HL-60/S4 (cell line): ENCODE measurements around the gene STK32C.

Source experiments
- in situ Hi-C: fragments of 300-500 bp; cut with MboI; formaldehyde crosslinking; loops from 2 replicates; pipeline ENCODE4 v1.14.3; 2022; ENCODE audit warnings: low sequenced_read_pairs

Gene STK32C

DNA sequence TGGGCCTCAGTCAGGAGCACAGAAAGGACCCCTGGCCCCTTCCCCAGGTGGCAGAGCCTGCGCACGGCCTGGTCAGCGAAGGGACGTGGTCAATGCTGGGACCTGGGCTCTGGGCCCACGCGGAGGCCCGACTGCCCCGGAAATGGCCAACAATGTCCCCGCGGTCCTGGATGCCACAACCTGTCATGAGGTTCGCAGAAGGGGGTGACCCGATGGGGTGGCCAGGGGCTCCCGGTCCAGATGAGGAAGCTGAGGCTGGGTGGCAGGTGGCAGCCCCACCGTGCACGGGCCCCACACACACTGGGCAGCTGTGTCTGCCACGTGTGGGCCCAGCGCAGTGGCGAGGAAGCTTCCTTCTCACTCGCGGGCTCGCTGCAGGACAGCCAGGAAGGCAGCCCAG, 71.6 kb downstream of the STK32C start:
- in situ Hi-C loops = no loop called here

- in situ Hi-C loops = no loop called here
Measured at GRCh38 chr10:132234860-132235259, 72.9 kb downstream of the STK32C start.

DNA sequence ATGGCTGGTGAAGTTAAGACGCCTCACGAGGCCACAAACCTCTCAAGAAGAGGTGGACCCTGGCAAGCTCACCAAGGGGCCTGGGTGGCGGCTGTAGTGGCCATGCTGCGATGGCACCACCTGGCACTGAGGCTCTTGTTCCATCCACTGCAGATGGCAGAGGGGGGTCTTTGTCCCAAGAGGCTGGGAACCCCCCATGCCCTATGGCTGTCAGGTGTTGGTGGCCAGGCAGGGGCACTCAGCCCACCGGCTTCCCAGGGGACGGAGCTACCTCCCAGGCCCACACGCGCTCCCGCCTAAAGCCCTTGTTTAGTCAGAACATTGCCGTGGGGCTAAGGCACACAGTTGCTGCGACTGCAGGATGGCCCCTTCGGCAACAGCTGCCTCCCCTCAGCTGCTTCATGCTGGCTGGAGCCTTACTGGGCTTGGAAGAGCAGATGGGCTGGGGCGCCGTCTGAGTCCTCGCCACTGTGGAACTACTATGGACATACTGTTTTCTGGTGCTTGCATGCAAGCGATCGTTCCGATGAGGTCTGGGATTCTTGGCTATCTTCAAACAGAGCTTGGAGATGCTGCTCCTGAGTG, 74.2 kb downstream of the STK32C start:
- in situ Hi-C loops = no loop called here

DNA sequence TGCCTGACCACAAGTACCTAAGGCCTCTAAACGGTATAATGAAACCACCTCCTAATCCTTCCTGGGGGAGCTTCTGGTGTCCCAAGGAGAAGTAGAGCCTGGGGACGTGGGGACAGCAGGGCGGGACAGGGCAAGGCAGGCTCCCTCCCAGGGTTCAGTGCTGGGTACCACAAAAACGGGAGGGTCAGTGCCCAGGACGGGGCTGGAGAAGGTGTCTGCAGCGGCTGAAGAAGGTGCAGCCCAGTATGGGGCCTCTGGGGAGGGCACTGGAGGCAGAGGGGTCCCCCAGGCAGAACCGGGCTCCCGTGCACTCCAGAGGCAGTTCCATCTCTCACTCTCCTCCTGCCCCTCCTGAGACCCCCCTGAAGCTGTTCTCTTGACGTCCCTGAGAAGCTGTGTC, 74.8 kb downstream of the STK32C start:
- in situ Hi-C loops = no loop called here

- in situ Hi-C loops = no loop called here
Measured at GRCh38 chr10:132232023-132232951, 75.5 kb downstream of the STK32C start.

- in situ Hi-C loops = no loop called here
Measured at GRCh38 chr10:132231656-132232022, 76.1 kb downstream of the STK32C start.

DNA sequence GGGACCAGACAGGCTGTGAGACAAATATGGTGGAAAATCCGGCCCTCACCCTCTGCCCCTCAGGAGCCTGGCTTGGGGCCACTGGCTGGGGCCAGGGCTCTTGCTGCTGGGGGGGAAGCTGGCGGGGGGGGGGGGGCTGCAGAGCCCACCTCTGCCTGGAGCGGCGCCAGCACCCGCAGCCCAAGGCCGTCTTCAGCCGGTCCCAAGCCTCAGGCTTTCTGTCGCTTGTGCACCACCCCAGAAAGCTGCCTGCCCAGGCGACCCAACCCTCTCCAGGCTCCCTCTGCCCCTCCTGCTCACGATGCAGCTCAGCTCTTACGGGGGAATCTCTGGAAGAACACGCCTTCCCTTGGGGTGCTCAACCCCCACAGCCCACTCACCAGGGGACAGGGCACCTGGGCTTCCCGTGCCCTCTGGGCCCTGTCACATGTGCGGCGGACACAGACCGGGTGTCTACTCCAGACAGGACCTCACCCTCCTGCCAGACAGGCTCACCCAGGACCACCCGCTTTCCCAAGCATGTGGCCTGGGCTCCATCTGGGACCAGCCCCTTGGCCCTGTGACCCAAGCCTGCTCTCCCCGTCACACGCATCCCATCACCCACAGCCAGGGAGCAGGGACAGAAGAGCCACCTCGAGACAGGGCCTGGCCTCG, 77.1 kb downstream of the STK32C start:
- in situ Hi-C loops = no loop called here

GRCh38 chr10:132229834-132230556, 77.8 kb downstream of the STK32C start:
- in situ Hi-C loops = loop anchor here (10.0 kb wide), 1 partner anchor 145 kb away; no protein-coding TSS in a partner anchor

DNA sequence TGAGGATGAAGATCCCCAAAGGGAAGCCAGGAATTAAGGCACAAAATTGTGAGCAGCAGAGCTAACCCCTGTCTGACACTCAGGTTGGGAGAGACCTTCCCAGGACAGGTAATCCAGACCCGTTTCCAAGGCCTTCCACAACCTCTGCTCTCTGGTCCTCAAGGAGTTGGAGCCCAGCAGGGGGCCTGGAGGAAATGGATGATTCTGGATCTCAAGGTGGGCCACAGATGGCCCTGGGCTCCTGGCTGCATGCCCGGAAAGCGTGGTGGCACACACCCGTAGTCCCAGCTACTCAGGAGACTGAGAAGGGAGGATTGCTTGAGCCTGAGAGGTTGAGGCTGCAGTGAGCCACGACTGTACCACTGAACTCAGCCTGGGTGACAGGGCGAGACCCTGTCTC, 78.7 kb downstream of the STK32C start:
- in situ Hi-C loops = loop anchor here (10.0 kb wide), 1 partner anchor 146 kb away; no protein-coding TSS in a partner anchor

DNA sequence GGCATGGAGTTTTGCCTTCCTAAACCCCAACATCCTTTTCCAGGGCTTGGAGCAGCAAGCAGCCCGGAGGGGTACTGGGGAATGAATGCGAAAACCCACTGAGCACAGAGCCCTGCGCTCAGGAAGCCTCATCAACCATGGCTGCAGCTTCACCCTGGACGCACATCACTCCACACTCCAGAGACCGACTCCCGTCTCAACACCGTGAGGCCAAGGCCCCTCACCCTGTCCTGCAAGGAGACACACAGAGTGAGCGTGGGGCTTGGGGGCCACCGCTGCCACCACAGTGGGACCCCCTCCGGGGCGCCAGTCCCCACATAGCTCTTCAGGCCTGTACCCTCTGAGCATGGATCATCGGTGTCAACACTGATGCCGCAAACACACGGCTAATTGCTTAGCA, 79.1 kb downstream of the STK32C start:
- in situ Hi-C loops = loop anchor here (10.0 kb wide), 1 partner anchor 146 kb away; no protein-coding TSS in a partner anchor

DNA sequence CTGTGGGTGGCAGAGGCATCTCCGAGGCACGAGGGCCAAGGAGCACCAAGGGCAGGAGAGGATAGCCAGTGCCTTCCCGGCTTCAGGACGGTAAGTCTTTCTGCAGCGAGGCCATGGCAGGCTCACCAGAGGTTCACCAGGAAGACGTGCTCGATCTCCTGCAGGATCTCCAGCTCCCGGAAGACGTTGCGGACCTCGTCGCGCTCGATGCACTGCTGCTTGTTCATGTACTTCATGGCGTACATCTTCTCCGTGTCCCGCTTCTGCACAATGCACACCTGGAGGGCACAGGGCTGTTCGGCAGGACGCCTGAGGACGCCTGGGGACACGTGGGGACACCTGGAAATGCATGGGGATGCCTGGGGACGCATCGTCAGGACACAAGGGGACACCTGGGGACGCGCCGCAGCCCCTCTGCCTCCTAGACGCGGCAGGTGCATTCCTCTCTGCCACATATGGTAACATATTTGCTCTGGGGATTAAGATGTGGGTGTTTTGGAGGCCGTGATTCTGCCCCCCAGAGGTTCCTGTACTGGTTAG, 79.8 kb downstream of the STK32C start:
- in situ Hi-C loops = loop anchor here (10.0 kb wide), 1 partner anchor 147 kb away; no protein-coding TSS in a partner anchor

GRCh38 chr10:132226586-132227405, 81.0 kb downstream of the STK32C start:
- in situ Hi-C loops = loop anchor here (10.0 kb wide), 1 partner anchor 148 kb away; no protein-coding TSS in a partner anchor

GRCh38 chr10:132225849-132226205, 81.9 kb downstream of the STK32C start:
- in situ Hi-C loops = loop anchor here (10.0 kb wide), 1 partner anchor 149 kb away; no protein-coding TSS in a partner anchor

DNA sequence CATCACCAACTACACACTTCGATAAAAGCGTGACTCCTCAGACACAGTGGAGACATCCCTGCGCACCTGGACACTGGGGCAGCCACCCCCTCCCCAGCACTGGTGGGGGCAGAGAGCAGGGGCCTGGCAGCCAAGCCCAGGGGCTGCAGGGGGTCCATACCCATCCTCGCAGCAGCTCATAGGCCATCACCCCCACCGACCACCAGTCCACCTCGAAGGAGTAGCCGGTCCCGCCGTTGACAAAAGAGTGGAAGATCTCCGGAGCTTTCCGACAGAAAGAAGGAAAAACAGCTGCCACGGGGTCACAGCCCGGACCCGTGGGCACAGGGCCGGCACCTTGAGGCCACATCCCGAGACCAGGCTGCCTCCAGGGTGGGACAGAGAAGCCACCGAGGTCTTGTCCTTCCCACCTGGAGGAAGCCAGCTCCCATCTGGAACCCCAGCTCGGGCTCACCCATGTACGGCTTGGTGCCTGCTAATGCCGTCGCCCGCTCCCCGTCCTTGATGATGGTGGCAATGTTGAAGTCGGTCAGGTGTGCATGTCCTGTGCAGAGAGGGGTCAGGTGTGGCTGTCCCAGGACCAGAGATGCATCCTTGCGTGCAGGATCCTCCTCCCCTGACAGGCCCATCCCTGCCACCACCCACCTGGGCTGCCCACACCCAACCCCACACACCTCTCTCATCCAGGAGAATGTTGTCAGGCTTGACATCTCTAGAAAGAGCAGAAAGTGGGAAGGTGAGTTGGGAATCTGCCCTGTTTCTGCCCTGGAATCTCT, 82.5 kb downstream of the STK32C start:
- in situ Hi-C loops = loop anchor here (10.0 kb wide), 1 partner anchor 150 kb away; no protein-coding TSS in a partner anchor

- in situ Hi-C loops = loop anchor here (5.0 to 25.0 kb wide), 4 partner anchors 123 to 438 kb away; no protein-coding TSS in a partner anchor
Measured at GRCh38 chr10:132224343-132225072, 83.2 kb downstream of the STK32C start.

DNA sequence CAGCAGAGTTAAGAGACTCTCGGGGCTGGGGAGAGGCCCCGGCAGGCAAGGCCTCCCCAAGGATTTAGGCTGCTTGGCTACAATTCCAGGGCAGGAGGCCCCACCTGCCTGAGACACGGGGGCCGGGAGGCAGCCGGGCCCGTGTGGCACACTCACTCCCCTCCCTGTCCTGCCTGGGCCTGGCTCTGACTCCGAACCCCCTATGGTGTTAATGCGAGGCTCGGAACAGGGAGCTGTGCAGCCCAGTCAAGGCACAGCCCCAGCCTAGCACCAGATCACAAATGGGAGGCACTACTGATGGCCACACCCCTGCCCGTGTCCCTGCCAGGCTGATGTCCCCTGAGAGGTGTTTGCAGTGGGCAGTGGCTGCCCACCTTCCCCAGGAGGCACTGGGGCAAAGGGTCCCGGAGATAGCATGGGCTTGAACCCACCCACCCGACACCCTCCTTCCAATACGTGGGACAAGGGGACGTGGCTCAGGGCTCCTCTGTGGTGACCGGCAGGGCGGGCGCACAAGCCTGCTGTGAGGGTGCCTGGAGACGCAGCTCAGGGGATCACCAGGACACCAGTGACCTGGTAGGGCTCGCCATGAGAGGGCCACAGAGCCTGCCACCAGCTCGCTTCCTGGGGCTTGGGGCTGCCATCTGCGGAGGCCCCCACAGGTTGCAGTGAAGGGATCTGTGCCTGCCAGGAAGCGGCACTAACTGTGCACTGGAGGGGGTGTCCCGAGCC, 84.0 kb downstream of the STK32C start:
- in situ Hi-C loops = loop anchor here (5.0 to 25.0 kb wide), 4 partner anchors 124 to 439 kb away; no protein-coding TSS in a partner anchor

GRCh38 chr10:132223156-132223590, 84.6 kb downstream of the STK32C start:
- in situ Hi-C loops = loop anchor here (5.0 to 25.0 kb wide), 4 partner anchors 124 to 439 kb away; no protein-coding TSS in a partner anchor
